Activated T-cell treated with anti-CD3 and anti-CD28 coated beads, Interleukin-2, amount 50 U/mL, for 4 hours (primary cell): ENCODE measurements around the gene SMYD3. TPM values are rescaled to one million over a fixed set of nuclear protein-coding genes. Genes with fewer than 3 reads are reported as not detected.

Source experiments
- ATAC-seq, 2 donors: fragments of 200-7000 bp; cut with Tn5 transposase; one replicate each; pipeline ENCODE4 v1.10.0; 2021
- DNase-seq: peaks from one replicate; pipeline ENCODE4 v3.0.0-alpha.2; 2020
- H3K27me3 Mint-ChIP-seq: one replicate; pipeline ENCODE4 v1.8.0; 2021; ENCODE audit warnings: low read depth, mixed read lengths
- H3K36me3 Mint-ChIP-seq: one replicate; pipeline ENCODE4 v1.8.0; 2022; ENCODE audit warnings: mixed read lengths; ENCODE audit not compliant: insufficient read depth
- H3K4me1 Mint-ChIP-seq: one replicate; pipeline ENCODE4 v1.8.0; 2021; ENCODE audit warnings: low read depth, mixed read lengths
- H3K4me3 Mint-ChIP-seq: one replicate; pipeline ENCODE4 v1.8.0; 2021; ENCODE audit warnings: mild to moderate bottlenecking, moderate library complexity, mixed read lengths
- H3K9me3 Mint-ChIP-seq: one replicate; pipeline ENCODE4 v1.8.0; 2021; ENCODE audit warnings: mixed read lengths
- total RNA-seq, 3 donors: library from RNA; stranded (reverse); gene quantifications; one replicate each; pipeline ENCODE4 v1.2.1, GENCODE V29; 2021

The SMYD3 gene
- total RNA-seq, 3 donors from 2014 or later = 10.7 to 13.0 (median 11.9) TPM

- Mint-ChIP-seq H3K4me3 (no peak overlapping the region), H3K27me3 (no peaks in the 10 kb centered on the region), H3K36me3 (peaks cover 21% of the 10 kb centered on the region), H3K9me3 (no peaks in the 10 kb centered on the region), H3K4me1 (no peaks in the 10 kb centered on the region)
- ATAC-seq = no peak
- DNase-seq = no peak
These were observed 633.0 kb downstream of the SMYD3 start for GRCh38 chr1:245873883-245874671.

- no peaks in the 10 kb centered on the region for H3K27me3 Mint-ChIP-seq
- H3K4me3 Mint-ChIP-seq = no peak overlapping the region
- H3K9me3 Mint-ChIP-seq = no peaks in the 10 kb centered on the region
- ATAC-seq (no peak), DNase-seq (no peak)
- no peaks in the 10 kb centered on the region for H3K4me1 Mint-ChIP-seq
- peaks cover 21% of the 10 kb centered on the region for H3K36me3 Mint-ChIP-seq
These were observed 634.0 kb downstream of the SMYD3 start for GRCh38 chr1:245873068-245873467.

DNA sequence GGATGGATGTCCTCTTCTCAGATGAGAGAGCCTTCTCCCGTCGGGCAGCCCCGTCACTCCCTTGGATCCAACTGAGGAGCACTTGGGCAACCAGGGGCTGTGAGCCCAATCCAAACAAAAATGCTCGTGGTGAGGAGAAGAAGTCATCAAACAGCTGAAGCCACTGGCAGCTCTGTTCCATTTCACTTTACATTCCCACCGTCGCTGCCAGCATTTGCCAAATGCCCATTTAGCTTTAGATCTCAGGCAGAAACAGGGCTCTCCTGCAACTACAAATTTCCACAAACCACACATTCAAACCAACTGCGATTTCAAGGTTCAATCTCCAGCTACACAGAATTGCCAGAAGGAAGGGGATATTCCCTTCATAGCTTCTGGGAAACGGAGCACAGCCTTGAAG is 634.6 kb downstream of the SMYD3 start:
- DNase-seq (no peak), ATAC-seq (no peak)
- no peaks in the 10 kb centered on the region for H3K4me1 Mint-ChIP-seq
- H3K9me3 Mint-ChIP-seq = no peaks in the 10 kb centered on the region
- H3K27me3 Mint-ChIP-seq = no peaks in the 10 kb centered on the region
- no peak overlapping the region for H3K4me3 Mint-ChIP-seq
- peaks cover 21% of the 10 kb centered on the region for H3K36me3 Mint-ChIP-seq

- no peaks in the 10 kb centered on the region for H3K4me1 Mint-ChIP-seq
- H3K4me3 Mint-ChIP-seq = no peak overlapping the region
- H3K36me3 Mint-ChIP-seq = peaks cover 21% of the 10 kb centered on the region
- no peaks in the 10 kb centered on the region for H3K27me3 Mint-ChIP-seq
- no peaks in the 10 kb centered on the region for H3K9me3 Mint-ChIP-seq
- DNase-seq (no peak), ATAC-seq (no peak)
These were observed 635.2 kb downstream of the SMYD3 start for GRCh38 chr1:245871915-245872314.

GRCh38 chr1:245871191-245871590 is 635.9 kb downstream of the SMYD3 start:
- H3K4me1 Mint-ChIP-seq = no peaks in the 10 kb centered on the region
- no peak for DNase-seq
- H3K4me3 Mint-ChIP-seq = no peak overlapping the region
- H3K27me3 Mint-ChIP-seq = no peaks in the 10 kb centered on the region
- no peaks in the 10 kb centered on the region for H3K9me3 Mint-ChIP-seq
- no peak for ATAC-seq
- H3K36me3 Mint-ChIP-seq = peaks cover 16% of the 10 kb centered on the region

DNA sequence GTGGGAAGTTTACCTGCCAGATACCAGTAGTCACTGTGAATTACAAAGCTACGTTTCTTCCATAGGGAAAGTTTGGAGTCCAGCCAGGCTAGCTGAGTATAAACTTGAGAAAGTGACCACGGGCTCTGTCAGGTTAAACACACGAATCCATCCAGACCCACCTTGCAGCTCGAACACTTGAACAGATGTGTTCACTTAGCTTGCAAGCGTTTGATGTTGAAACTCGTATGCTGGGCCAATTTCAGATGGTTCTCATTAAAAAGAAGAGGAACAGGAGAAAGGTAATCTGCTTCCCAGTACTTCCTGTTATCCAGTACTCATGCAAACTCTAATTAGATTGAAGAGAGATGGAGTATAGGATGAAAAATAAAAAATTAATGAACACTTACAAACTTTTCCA is 636.4 kb downstream of the SMYD3 start:
- ATAC-seq (no peak), DNase-seq (no peak)
- Mint-ChIP-seq H3K27me3 (no peaks in the 10 kb centered on the region), H3K36me3 (peaks cover 15% of the 10 kb centered on the region), H3K4me1 (no peaks in the 10 kb centered on the region), H3K4me3 (no peak overlapping the region), H3K9me3 (no peaks in the 10 kb centered on the region)

DNA sequence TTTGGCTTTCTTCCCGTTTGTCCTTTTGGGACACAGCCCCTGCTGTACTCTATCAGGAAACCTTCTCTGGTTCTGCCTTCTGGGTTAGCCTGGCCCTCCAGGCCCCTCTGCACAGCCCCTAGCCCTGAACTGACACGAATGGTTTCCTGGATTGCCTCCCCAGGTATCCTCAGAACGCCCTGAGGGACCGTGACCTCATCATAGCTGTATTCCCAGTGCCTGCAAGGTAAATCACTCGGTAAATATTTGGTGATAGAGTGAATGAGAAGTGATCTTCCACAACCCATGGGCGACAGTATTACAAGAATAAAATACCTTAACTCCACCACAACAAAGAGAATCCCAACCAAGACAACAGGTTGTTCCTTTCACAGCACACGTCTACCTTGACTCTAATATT is 637.2 kb downstream of the SMYD3 start:
- DNase-seq (no peak), ATAC-seq (no peak)
- H3K4me1 Mint-ChIP-seq = no peaks in the 10 kb centered on the region
- peaks cover 16% of the 10 kb centered on the region for H3K36me3 Mint-ChIP-seq
- H3K4me3 Mint-ChIP-seq = no peak overlapping the region
- no peaks in the 10 kb centered on the region for H3K27me3 Mint-ChIP-seq
- H3K9me3 Mint-ChIP-seq = no peaks in the 10 kb centered on the region

GRCh38 chr1:245867738-245868137 is 639.3 kb downstream of the SMYD3 start:
- DNase-seq (no peak), ATAC-seq (no peak)
- Mint-ChIP-seq H3K27me3 (no peaks in the 10 kb centered on the region), H3K36me3 (peaks cover 30% of the 10 kb centered on the region), H3K4me1 (no peaks in the 10 kb centered on the region), H3K9me3 (no peaks in the 10 kb centered on the region), H3K4me3 (no peak overlapping the region)

GRCh38 chr1:245864872-245865271 is 642.2 kb downstream of the SMYD3 start:
- no peak for ATAC-seq
- no peaks in the 10 kb centered on the region for H3K9me3 Mint-ChIP-seq
- no peaks in the 10 kb centered on the region for H3K27me3 Mint-ChIP-seq
- peaks cover 27% of the 10 kb centered on the region for H3K36me3 Mint-ChIP-seq
- H3K4me1 Mint-ChIP-seq = no peaks in the 10 kb centered on the region
- no peak for DNase-seq
- no peak overlapping the region for H3K4me3 Mint-ChIP-seq

DNA sequence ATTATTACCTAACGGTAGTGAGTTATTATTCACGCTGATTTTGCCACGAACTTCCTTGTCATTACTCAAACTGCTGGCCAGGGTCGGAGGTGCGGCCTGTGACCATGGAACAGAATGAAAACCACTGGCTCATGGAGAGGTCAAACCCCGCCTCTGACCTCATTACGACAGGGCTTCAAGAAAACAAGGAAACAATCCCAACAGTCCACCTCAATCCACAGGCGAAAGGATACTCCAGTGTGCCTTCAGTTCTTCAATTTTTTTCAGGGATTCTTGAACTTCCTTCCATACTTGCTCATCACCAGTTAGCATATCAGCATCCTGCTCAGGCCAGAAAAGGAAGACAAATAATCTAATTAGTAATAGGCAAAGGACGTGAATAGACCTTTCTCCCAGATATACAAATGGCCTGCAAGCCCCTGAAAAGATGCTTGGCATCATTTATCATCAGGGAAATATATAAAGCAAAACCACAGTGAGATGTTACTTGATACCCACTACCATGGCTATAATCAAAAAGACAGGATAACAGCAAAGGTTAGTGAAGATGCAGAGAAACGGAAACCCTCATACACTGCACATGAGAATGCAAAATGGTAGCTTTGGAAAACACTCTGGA is 643.4 kb downstream of the SMYD3 start:
- Mint-ChIP-seq H3K4me1 (no peaks in the 10 kb centered on the region), H3K36me3 (peaks cover 27% of the 10 kb centered on the region), H3K27me3 (no peaks in the 10 kb centered on the region), H3K9me3 (no peaks in the 10 kb centered on the region), H3K4me3 (no peak overlapping the region)
- ATAC-seq (no peak), DNase-seq (no peak)

DNA sequence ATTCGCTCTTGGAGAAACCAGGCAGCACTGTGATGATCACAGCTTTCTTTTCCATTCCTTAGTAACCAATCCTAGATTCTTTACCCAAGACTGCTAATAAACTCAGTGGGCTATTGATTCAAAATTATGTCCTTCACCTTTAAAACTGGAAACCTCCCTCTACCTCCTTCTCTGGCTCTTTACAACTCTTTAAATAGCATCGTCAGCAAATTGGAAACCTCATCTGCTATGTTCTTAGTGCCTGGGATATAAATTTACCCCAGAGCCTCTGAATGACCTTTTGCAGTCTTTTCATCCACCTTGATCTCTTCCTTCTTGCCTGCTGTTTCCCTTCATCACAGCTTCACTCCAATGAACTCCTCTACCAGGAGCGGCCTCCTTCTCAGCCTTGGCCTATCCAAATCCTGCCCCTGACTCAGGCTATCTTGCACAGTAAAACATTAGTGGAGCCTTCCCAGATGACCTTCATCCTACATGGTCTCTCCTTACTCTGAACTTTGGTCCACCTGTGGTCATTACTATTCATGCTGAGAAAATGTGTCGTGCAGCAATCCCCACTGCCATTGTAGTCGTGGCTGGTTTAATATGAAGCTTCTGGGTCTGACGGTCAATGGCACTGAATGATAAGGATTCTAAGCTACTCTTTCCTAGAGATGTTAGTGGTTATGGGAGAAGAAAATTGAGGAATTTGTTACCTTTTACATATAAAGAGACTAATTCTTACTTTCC is 644.1 kb downstream of the SMYD3 start:
- DNase-seq (no peak), ATAC-seq (no peak)
- no peak overlapping the region for H3K4me3 Mint-ChIP-seq
- no peaks in the 10 kb centered on the region for H3K9me3 Mint-ChIP-seq
- H3K36me3 Mint-ChIP-seq = peaks cover 32% of the 10 kb centered on the region
- H3K4me1 Mint-ChIP-seq = no peaks in the 10 kb centered on the region
- H3K27me3 Mint-ChIP-seq = no peaks in the 10 kb centered on the region

- H3K27me3 Mint-ChIP-seq = no peaks in the 10 kb centered on the region
- H3K36me3 Mint-ChIP-seq = peaks cover 40% of the 10 kb centered on the region
- ATAC-seq (no peak), DNase-seq (no peak)
- H3K4me1 Mint-ChIP-seq = no peaks in the 10 kb centered on the region
- no peaks in the 10 kb centered on the region for H3K9me3 Mint-ChIP-seq
- H3K4me3 Mint-ChIP-seq = no peak overlapping the region
These were observed 646.2 kb downstream of the SMYD3 start for GRCh38 chr1:245860657-245861544.

DNA sequence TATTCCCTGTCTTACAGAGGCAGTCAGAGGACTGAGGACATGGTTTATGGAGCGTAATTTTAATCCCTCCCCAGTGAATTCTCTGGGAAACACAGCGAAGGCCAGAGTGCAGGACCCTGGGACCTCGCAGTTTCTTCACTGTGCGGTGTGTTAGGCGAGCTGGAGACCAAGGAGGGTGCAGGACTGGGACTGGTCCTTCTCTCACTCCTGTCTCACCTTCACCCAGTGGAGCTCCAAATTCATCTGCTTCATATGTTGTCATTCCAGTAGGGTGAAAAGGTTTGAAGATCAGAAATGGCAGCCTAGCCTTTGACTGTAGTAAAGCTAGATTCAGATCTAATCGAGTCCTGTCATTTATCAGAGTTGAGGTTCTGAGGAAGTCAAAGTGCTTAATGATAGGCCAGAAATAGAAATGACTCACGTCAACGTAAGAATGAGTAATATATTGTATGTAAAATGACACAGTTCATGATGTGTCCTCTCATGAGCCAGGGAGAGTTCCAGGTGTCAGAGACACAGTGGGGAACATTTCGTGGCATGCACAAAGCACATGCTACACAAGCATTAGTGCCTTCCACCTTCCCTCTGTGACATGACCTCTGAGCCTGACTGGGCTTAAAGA is 647.5 kb downstream of the SMYD3 start:
- H3K36me3 Mint-ChIP-seq = peaks cover 41% of the 10 kb centered on the region
- no peaks in the 10 kb centered on the region for H3K27me3 Mint-ChIP-seq
- peaks cover under 1% of the 10 kb centered on the region for H3K9me3 Mint-ChIP-seq
- DNase-seq = no peak
- no peak overlapping the region for H3K4me3 Mint-ChIP-seq
- H3K4me1 Mint-ChIP-seq = no peaks in the 10 kb centered on the region
- peak; percentile 56 to 75 for ATAC-seq
